GM12874 (cell line): ENCODE measurements around the gene LRMDA.

ENCODE experiments used
- CTCF ChIP-seq: IDR thresholded peaks from 2 replicates; pipeline ENCODE4 v1.5.1; 2011; ENCODE audit warnings: low read depth, mild to moderate bottlenecking, control low read depth, low read length, moderate library complexity; ENCODE audit not compliant: insufficient read depth

LRMDA gene

GRCh38 chr10:75617485-75618155 lies 186.2 kb downstream of the LRMDA start:
- no peak for TF ChIP-seq CTCF

- TF ChIP-seq CTCF: no peak
Observed at GRCh38 chr10:75619635-75620034, 188.2 kb downstream of the LRMDA start.

GRCh38 chr10:75620356-75620755 lies 188.9 kb downstream of the LRMDA start:
- no peak for TF ChIP-seq CTCF

- TF ChIP-seq CTCF: no peak
Observed at GRCh38 chr10:75622503-75622902, 191.1 kb downstream of the LRMDA start.

DNA sequence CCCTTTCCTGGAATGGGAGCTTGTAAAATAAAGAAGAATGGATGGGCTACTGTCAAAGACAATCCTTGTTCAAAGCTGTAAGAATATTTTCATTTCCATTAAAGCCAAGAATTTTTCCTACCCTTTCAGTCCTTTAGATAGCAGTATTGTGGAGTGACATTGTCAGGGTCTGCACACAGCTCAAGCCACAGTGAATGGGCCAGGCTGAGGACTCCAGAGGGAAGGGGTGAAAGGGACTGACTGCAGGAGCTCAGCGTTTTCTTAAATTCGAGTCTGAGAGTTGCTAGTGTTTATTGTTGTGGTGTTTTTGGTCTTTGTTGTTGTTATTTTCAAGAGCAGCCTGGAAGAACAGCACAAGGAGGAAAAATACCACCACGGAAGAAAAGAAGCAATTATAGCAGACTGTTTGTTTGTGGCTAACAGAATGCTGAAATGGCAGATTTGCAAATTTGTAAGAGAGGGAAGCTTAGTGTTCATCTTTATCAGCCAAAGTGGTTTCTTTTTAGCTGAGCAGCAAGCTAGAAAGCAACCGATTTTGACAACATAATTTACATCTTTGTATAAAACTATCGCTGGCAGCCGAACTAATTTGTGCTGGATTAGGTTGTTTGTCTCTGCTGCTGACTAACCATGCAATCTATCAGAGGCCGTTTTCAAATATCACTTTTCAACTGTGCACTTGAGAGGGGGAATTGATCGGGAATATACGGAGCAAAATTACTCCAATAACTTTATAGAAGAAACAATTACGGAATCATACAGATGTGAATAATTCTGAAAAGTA lies 192.1 kb downstream of the LRMDA start:
- TF ChIP-seq CTCF: no peak

- TF ChIP-seq CTCF: no peak
Observed at GRCh38 chr10:75624638-75625037, 193.2 kb downstream of the LRMDA start.

GRCh38 chr10:75630746-75631145 lies 199.3 kb downstream of the LRMDA start:
- TF ChIP-seq CTCF: no peak
